Thyroid gland (tissue), 4 donors: ENCODE measurements around the gene SYMPK. TPM values are rescaled to one million over a fixed set of nuclear protein-coding genes. Genes with fewer than 3 reads are reported as not detected.

Experiments used
- DNase-seq, 2 donors: peaks; one replicate each; pipeline ENCODE4 v3.0.0-alpha.2; 2019
- H3K27ac ChIP-seq, 3 donors: fragments of 200-600 bp; sonication (generic); 1 replicate in 2 of 3; 2 replicates in 1 of 3; pipeline ENCODE4 v1.5.1; 2016 to 2019; ENCODE audit warnings: mild to moderate bottlenecking in 1 of 3, moderate library complexity in 1 of 3
- H3K27me3 ChIP-seq: fragments of 200-600 bp; sonication (generic); one replicate; pipeline ENCODE4 v1.5.1; 2019
- H3K36me3 ChIP-seq, 2 donors: fragments of 200-600 bp; sonication (generic); one replicate each; pipeline ENCODE4 v1.5.1; 2016 to 2019
- H3K4me1 ChIP-seq, 2 donors: fragments of 200-600 bp; sonication (generic); one replicate each; pipeline ENCODE4 v1.5.1; 2017 to 2019
- H3K4me3 ChIP-seq, 3 donors: fragments of 200-600 bp; sonication (generic); replicated peaks in 1 of 3; 1 replicate in 2 of 3; 2 replicates in 1 of 3; pipeline ENCODE4 v1.5.1; 2016; ENCODE audit warnings: mild to moderate bottlenecking in 1 of 3
- H3K9me3 ChIP-seq: fragments of 200-600 bp; sonication (generic); one replicate; pipeline ENCODE4 v1.5.1; 2017
- CTCF ChIP-seq, 6 experiments: fragments of 200-600 bp in 3 of 6; fragments of 450-650 bp in 3 of 6; sonication (generic) in 3 of 6; IDR thresholded peaks; one replicate each; pipeline ENCODE4 v1.5.1; 2016 to 2019; ENCODE audit warnings: antibody characterized with exemption in 6 of 6, mild to moderate bottlenecking in 2 of 6, inconsistent platforms in 1 of 6, moderate library complexity in 1 of 6
- POLR2A ChIP-seq, 2 donors: fragments of 450-650 bp; IDR thresholded peaks; one replicate each; pipeline ENCODE4 v1.6.1; 2017; ENCODE audit warnings: antibody characterized with exemption in 2 of 2, mild to moderate bottlenecking in 2 of 2, moderate library complexity in 1 of 2
- WGBS, 2 donors: methylation state at CpG; one replicate each; pipeline ENCODE4 v1.1.5; 2017; 5-methylcytosine and 5-hydroxymethylcytosine counted together
- intact Hi-C: fragments of 100-400 bp; cut with DNase I; formaldehyde crosslinking; loops from one replicate; pipeline ENCODE4 v1.15.1; 2023
- total RNA-seq, 4 donors: library from RNA; depleted of rRNA; stranded (reverse); fragments of >200 nt; gene quantifications; one replicate each; pipeline ENCODE4 v1.2.3, GENCODE V29; 2016

Gene SYMPK
- total RNA-seq, 4 donors from 2014 or later = 32.4 to 56.8 (median 38.7) TPM

GRCh38 chr19:45770192-45771101 lies 92.5 kb downstream of the SYMPK start:
- peak overlapping the region in 2 of 3 donors; percentile 12 to 50 for H3K4me3 ChIP-seq
- DNase-seq = peak; percentile 99
- TF ChIP-seq POLR2A (IDR thresholded peaks at IDR 0.05) (peak; percentile 37 to 80), CTCF (IDR thresholded peaks at IDR 0.05) (peak; percentile 71 to 94 (median 90))
- H3K9me3 ChIP-seq = no peaks in the 10 kb centered on the region
- H3K27ac ChIP-seq = peak overlapping the region; percentile 74 to 91 (median 85)
- peaks cover 16 to 24% of the 10 kb centered on the region in 2 donors for H3K4me1 ChIP-seq
- intact Hi-C loops = no loop called here
- H3K36me3 ChIP-seq = peaks cover 0 to 8% of the 10 kb centered on the region in 2 donors
- 3 to 18% methylated on average over 5 to 12 of the region's 79 CpGs for WGBS, 2 donors
- no peaks in the 10 kb centered on the region for H3K27me3 ChIP-seq

- intact Hi-C loops = loop anchor here (10.0 kb wide), 1 partner anchor 55 kb away; no protein-coding TSS in a partner anchor
- DNase-seq = peak; percentile 62 to 66
- no peak for TF ChIP-seq POLR2A (IDR thresholded peaks at IDR 0.05)
- TF ChIP-seq CTCF (IDR thresholded peaks at IDR 0.05) = no peak
- Histone ChIP-seq H3K4me1 (peaks cover 20 to 30% of the 10 kb centered on the region in 2 donors), H3K27ac (peak overlapping the region; percentile 74 to 91 (median 85)), H3K36me3 (peaks cover 0 to 9% of the 10 kb centered on the region in 2 donors), H3K27me3 (no peaks in the 10 kb centered on the region), H3K4me3 (peak overlapping the region; percentile 30 to 50 (median 48)), H3K9me3 (no peaks in the 10 kb centered on the region)
- 1 to 2% methylated on average over 25 to 28 of the region's 28 CpGs for WGBS, 2 donors
Measured at GRCh38 chr19:45769821-45770191, 93.1 kb downstream of the SYMPK start.

- 0% methylated on average over 32 to 35 of the region's 70 CpGs for WGBS, 2 donors
- DNase-seq = peak; percentile 98
- intact Hi-C loops = loop anchor here (10.0 kb wide), 1 partner anchor 54 kb away; no protein-coding TSS in a partner anchor
Measured at GRCh38 chr19:45768984-45769782, 93.8 kb downstream of the SYMPK start, which contains the start of gene SIX5. Gene SIX5, minus strand, starts transcription at chr19:45769252. Its CDS starts 408 bp downstream, at chr19:45768844.

GRCh38 chr19:45768655-45768983 lies 94.3 kb downstream of the SYMPK start:
- Histone ChIP-seq H3K4me3 (peak overlapping the region; percentile 15 to 93 (median 59)), H3K27me3 (no peaks in the 10 kb centered on the region), H3K4me1 (peaks cover 32 to 42% of the 10 kb centered on the region in 2 donors), H3K36me3 (peaks cover 0 to 6% of the 10 kb centered on the region in 2 donors), H3K9me3 (no peaks in the 10 kb centered on the region), H3K27ac (peak overlapping the region; percentile 91 to 96 (median 95))
- TF ChIP-seq POLR2A (IDR thresholded peaks at IDR 0.05) = no peak
- no peak for TF ChIP-seq CTCF (IDR thresholded peaks at IDR 0.05)
- DNase-seq = peak; percentile 45 to 50
- intact Hi-C loops = loop anchor here (10.0 kb wide), 1 partner anchor 54 kb away; no protein-coding TSS in a partner anchor
- WGBS, 2 donors = 0 to 1% methylated on average over 10 to 19 of the region's 33 CpGs

More at GRCh38 chr19:45768984-45769782, 93.8 kb downstream of the SYMPK start, which contains the start of gene SIX5:
- no peak for TF ChIP-seq CTCF (IDR thresholded peaks at IDR 0.05)
- peak; percentile 92 to 94 for TF ChIP-seq POLR2A (IDR thresholded peaks at IDR 0.05)
- H3K4me3 ChIP-seq = peak within 1 kb of the TSS; percentile 30 to 93 (median 59)
- H3K9me3 ChIP-seq = no peaks in the 10 kb centered on the region
- H3K27me3 ChIP-seq = no peaks in the 10 kb centered on the region
- peaks cover 0 to 6% of the 10 kb centered on the region in 2 donors for H3K36me3 ChIP-seq
- peaks cover 26 to 36% of the 10 kb centered on the region in 2 donors for H3K4me1 ChIP-seq
- peak within 1 kb of the TSS; percentile 91 to 96 (median 95) for H3K27ac ChIP-seq
